ENCODE measurements around the gene GFOD2. TPM values are rescaled to one million over a fixed set of nuclear protein-coding genes. Genes with fewer than 3 reads are reported as not detected.

GFOD2 gene
- total and polyA plus RNA-seq, 2 of the 8 experiments (the other 6 are each of a cell fraction or from before 2014, with no cell fraction given) = 21.4 to 33.2 TPM

DNA sequence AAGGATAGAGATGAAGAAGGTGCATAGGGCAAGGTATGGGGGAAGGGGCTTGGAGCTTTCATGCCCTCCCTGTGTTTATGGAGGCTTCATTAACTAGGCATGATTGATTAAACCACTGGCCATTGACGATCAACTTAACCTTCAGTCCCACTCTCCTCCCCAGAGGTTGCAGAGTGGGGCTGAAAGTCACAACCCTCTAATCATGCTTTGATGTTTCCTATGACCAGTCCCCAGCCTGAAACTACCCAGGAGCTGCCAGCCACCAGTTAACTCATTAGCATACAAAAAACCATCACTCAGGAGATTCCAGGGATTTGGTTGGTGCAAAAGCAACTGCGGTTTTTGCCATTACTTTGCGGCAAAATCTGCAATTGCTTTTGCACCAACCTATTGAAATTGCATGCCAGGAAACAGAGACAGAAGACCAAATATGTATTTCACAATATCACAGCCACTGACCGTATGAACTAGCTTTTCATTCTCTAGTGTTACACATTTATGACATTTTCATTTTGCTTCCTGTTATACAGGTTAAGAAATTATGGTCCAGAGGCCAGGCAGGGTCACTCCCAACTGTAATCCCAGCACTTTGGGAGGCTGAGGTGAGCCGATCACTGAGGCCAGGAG lies 5.4 kb downstream of the GFOD2 start:
- no peak overlapping the region for H3K4me2 ChIP-seq (ENCODE audit: insufficient read depth in 1 of 2, low read depth in 2 of 2, low read length in 2 of 2)
- no peak overlapping the region for H3K23ac ChIP-seq (ENCODE audit: insufficient read length)
- no peak overlapping the region for H4K5ac ChIP-seq (ENCODE audit: insufficient read length, low read depth, low read length)
- no peak for DNase-seq (ENCODE audit: low read depth in 1 of 2, low spot score in 2 of 2)
- H2BK15ac ChIP-seq (ENCODE audit: low read length) = no peak overlapping the region
- no peak overlapping the region for H2BK5ac ChIP-seq (ENCODE audit: low read depth, low read length)
- H3K23me2 ChIP-seq (ENCODE audit: low read depth, low read length) = peaks cover 7% of the 10 kb centered on the region
- POLR2A ChIA-PET (ENCODE audit: partially characterized antibody) = interaction anchor here (0.5 to 1.2 kb wide), 2 partner anchors 9 to 196 kb away, joined by 3 read pairs; no protein-coding TSS in a partner anchor
- H3K36me3 ChIP-seq (ENCODE audit: control insufficient read depth in 2 of 4, insufficient read depth in 4 of 4, low read length in 3 of 4) = no peaks in the 10 kb centered on the region; a peak in 1 of 8 replicates
- H3K27ac ChIP-seq (ENCODE audit: low read depth, low read length) = no peak overlapping the region
- H3K9me3 ChIP-seq (ENCODE audit: insufficient read depth in 2 of 2, low read depth in 1 of 2, low read length in 1 of 2) = no peaks in the 10 kb centered on the region
- no peak overlapping the region for H2BK120ac ChIP-seq (replicated peaks; ENCODE audit: low read depth, low read length)
- no peak overlapping the region for H2BK20ac ChIP-seq (ENCODE audit: low read length)
- no peaks in the 10 kb centered on the region; a peak in 1 of 7 replicates for H3K27me3 ChIP-seq (replicated peaks in 1 of 4; ENCODE audit: control insufficient read depth in 3 of 4, extremely low read depth in 1 of 4, insufficient read depth in 3 of 4, low read length in 3 of 4)
- no peak overlapping the region for H3K56ac ChIP-seq (replicated peaks; ENCODE audit: insufficient read length, low read depth, low read length)
- H3K79me1 ChIP-seq (ENCODE audit: low read depth, low read length) = peaks cover 3% of the 10 kb centered on the region
- H3K14ac ChIP-seq (ENCODE audit: insufficient read length) = no peak overlapping the region
- no peak overlapping the region for H2AK5ac ChIP-seq (ENCODE audit: low read depth, low read length)
- H3K4me1 ChIP-seq (replicated peaks in 1 of 4; ENCODE audit: control insufficient read depth in 3 of 4, insufficient read depth in 4 of 4, low read length in 3 of 4) = peaks cover 0 to 13% (median 6%) of the 10 kb centered on the region in 4 experiments; a peak in 4 of 7 replicates
- H3K4ac ChIP-seq (replicated peaks; ENCODE audit: insufficient read length, low read depth, low read length) = no peak overlapping the region
- no peak overlapping the region for H4K91ac ChIP-seq (replicated peaks; ENCODE audit: insufficient read length, low read length)
- no peak for FAIRE-seq
- no peak overlapping the region for H4K8ac ChIP-seq (ENCODE audit: extremely low read depth, insufficient read depth, low read length)
- no peak overlapping the region for H2BK12ac ChIP-seq (ENCODE audit: low read depth, low read length)
- no peak overlapping the region for H3K18ac ChIP-seq (ENCODE audit: extremely low read depth, low read length)
- H3K79me2 ChIP-seq (ENCODE audit: control insufficient read depth in 1 of 2, insufficient read depth in 2 of 2, low read length in 2 of 2) = peaks cover 7 to 77% of the 10 kb centered on the region in 2 experiments; a peak in 3 of 4 replicates
- peaks cover 0 to 7% of the 10 kb centered on the region in 2 experiments for H4K20me1 ChIP-seq (replicated peaks in 1 of 2; ENCODE audit: control insufficient read depth in 1 of 2, insufficient read depth in 2 of 2, low read length in 2 of 2)
- no peak for TF ChIP-seq TAF1 (IDR thresholded peaks at IDR 0.05; ENCODE audit: low read depth, low read length)
- no peak for TF ChIP-seq JUN (IDR thresholded peaks at IDR 0.05; ENCODE audit: low read depth, low read length)
- no peak for TF ChIP-seq BRCA1 (IDR thresholded peaks at IDR 0.05; ENCODE audit: low read depth, low read length)
- no peak for TF ChIP-seq KDM4A (IDR thresholded peaks at IDR 0.05; ENCODE audit: low read depth, low read length, severe bottlenecking)
- TF ChIP-seq BCL11A (IDR thresholded peaks at IDR 0.05; ENCODE audit: low read depth in 2 of 2, low read length in 2 of 2) = no peak
- no peak for TF ChIP-seq TAF7 (optimal IDR thresholded peaks at IDR 0.05; ENCODE audit: borderline replicate concordance, low read depth, low read length)
- no peak for TF ChIP-seq POU5F1 (IDR thresholded peaks at IDR 0.05; ENCODE audit: low read depth, low read length)
- no peak for TF ChIP-seq SRF (IDR thresholded peaks at IDR 0.05; ENCODE audit: low read depth, low read length)
- TF ChIP-seq EGR1 (IDR thresholded peaks at IDR 0.05; ENCODE audit: borderline replicate concordance, low read depth, low read length) = no peak
- no peak for TF ChIP-seq SP2 (IDR thresholded peaks at IDR 0.05; ENCODE audit: low read length)
- TF ChIP-seq NRF1 (IDR thresholded peaks at IDR 0.05; ENCODE audit: low read depth, low read length) = no peak
- no peak for TF ChIP-seq CREB1 (IDR thresholded peaks at IDR 0.05)
- 71% methylated on average over 5 of the region's 5 CpGs; no CpG with 5 or more reads in 1 of the 2 experiments for WGBS, 2 experiments (ENCODE audit: extremely low coverage in 1 of 2, insufficient coverage in 1 of 2, insufficient read length in 1 of 2, insufficient replicate concordance in 2 of 2, low coverage in 1 of 2, low lambda C conversion rate in 2 of 2, missing lambda C conversion rate in 1 of 2)
- H3K4me3 ChIP-seq (ENCODE audit: extremely low read depth in 1 of 4, insufficient read depth in 2 of 4, low read depth in 3 of 4, low read length in 4 of 4) = no peak overlapping the region
- CTCF ChIA-PET (ENCODE audit: partially characterized antibody) = interaction anchor here (0.7 to 1.7 kb wide), 6 partner anchors 16 to 169 kb away, joined by 3 to 7 read pairs (median 3); no protein-coding TSS in a partner anchor
- H2AFZ ChIP-seq (ENCODE audit: low read length) = no peak overlapping the region
- H3K9ac ChIP-seq (replicated peaks in 1 of 4; ENCODE audit: extremely low read depth in 1 of 4, low read depth in 3 of 4, low read length in 3 of 4) = no peak overlapping the region

All from H1 (cell line).